GM19351 (cell line): ENCODE measurements around the gene SEMA5B.

Source experiments
- ATAC-seq: cut with Tn5 transposase; IDR thresholded peaks from one replicate; pipeline ENCODE4 v1.9.1; 2021; ENCODE audit warnings: mild to moderate bottlenecking, moderate library complexity; ENCODE audit not compliant: unreplicated experiment

The SEMA5B gene

DNA sequence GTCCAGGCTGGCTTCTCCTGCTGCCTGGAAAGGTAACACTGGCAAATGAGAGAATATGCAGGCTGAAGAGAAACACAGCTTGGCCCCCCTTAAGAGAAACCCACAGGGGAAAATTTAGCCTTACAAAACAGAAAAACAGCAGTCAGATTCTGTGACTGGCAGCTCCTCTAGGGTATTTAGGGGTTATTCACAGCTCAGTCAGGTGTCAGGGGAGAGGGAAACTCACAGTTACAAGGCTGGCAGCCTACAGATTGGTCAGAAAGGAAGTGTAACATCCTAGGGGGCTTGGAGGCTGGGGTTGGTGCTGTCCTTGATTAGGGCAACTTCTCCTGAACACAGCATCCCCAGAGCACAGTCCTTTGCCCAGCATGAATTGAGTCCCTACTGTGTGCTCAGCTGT, 81.4 kb downstream of the SEMA5B start:
- ATAC-seq = no peak

GRCh38 chr3:122945230-122945629, 82.3 kb downstream of the SEMA5B start:
- no peak for ATAC-seq

GRCh38 chr3:122944671-122945161, 82.8 kb downstream of the SEMA5B start:
- no peak for ATAC-seq

DNA sequence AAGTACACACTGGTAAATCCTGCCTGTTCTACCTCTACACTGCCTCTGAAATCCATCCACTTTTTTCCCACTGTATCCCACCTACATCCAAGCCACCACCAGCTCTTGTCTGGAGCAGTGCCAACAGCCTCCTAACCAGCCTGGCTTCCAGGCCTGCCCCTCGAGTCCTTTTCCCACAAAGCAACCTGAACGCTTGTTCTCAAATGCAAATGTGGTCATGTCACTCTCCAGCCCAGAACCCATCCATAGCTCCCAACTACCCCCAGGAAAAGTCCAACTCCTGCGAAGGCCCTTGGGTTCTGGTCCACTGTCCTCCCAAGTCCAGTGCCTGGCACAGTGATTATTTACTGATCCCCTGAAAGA, 83.8 kb downstream of the SEMA5B start:
- no peak for ATAC-seq

GRCh38 chr3:122942937-122943827, 84.4 kb downstream of the SEMA5B start:
- no peak for ATAC-seq

DNA sequence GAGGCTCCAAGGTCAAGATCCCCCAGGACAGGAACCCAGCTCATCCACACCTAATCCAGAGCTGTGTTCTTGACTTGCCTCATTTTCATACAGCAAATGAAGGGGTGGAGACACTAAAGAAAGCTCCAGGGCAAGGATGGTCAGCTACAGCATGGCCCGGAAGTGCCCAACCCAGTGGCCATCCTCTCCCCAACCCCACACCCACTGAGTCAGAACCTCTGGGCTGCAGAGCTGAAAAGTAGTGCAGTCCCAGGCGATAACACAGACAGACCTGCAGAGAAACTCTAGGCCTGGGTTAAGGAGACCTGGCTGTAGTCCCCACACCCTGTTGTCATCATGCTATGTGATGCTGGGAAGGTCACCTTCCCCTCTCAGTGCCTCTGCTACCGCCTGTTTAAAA, 85.3 kb downstream of the SEMA5B start:
- ATAC-seq = no peak

DNA sequence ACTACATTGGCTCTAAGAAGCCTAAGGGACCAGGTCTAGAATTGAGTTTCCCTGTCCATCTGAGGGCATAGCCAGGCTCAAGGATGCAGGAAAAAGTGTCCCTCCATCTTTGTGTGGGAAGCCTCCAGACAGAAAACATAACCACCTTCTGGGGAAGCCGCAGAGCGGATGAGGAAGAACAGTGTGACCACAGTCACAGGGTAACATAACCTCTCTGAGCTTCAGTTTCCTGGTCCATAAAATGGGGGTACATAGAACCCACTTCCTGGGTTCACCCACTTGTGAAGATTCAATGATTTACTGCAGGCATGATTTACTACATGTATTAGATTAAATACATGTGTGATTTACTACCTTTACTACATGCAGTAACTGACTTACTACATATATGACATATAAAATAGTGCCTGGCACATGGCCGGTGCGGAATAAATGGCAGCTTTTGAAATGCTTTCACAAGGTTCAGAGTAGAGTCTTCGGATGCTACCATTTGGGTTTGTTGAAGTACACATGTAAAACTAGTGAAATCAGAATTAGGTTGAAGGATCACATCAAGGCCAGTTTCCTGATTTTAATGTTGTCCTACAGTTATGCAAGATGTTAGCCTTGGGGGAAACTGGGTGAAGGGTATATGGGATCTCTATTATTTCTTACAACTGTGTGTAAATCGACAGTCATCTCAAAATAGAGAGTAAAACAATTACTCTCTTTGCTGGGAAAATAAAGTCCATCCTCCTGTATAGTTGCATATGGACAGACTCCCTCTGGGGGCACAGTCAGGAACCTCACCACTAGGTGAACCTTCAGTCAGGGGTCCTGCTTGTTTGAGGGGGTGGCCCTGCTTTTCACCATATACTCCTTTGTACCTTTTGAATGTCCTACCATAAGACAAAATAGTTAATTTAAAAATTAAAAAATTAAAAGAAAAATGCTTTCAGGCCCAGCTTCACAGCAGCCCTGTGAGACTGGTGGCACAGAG, 86.0 kb downstream of the SEMA5B start:
- ATAC-seq = no peak

DNA sequence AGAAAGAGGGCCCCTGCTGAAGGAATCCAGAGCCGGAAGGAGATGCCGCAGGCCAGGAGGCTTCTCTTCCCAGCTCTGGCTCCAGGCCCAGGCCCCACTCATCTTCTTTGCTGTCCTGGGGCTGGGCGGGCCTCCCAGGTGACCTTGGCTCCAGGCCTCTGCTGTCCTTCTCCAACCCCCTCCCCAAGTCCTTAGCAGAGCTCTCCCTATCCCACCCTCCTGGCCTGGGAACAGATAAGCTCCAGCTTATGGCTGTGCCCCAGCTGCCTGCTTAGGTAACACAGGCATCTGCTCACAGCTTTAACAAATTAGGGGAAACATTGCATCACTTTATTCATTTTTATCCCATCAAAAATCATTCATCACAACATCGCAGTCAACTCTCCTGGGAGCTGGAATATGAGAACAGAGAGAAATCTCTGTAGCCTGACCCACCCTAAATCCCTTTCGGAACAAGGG, 86.9 kb downstream of the SEMA5B start:
- ATAC-seq = no peak

GRCh38 chr3:122938783-122939425, 88.7 kb downstream of the SEMA5B start:
- no peak for ATAC-seq

DNA sequence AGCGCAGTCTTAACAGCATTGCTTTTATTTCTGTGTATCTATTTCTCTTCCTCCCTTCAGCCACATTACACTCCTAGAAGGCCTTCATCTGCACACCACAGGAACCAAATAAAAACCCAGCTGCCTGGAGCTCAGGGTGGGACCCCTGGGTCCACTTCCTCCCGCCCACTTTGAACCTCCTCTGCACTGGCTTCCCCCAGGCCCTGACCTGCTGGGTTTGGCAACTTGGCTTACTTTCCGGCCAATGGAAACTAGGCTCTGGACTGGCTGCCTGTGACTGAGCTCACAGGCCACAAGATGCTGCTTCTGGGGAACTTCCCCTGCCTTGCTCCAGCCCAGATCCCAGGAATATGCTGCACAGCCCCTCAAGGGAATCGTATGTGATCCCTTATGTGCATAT, 89.8 kb downstream of the SEMA5B start:
- ATAC-seq = no peak

DNA sequence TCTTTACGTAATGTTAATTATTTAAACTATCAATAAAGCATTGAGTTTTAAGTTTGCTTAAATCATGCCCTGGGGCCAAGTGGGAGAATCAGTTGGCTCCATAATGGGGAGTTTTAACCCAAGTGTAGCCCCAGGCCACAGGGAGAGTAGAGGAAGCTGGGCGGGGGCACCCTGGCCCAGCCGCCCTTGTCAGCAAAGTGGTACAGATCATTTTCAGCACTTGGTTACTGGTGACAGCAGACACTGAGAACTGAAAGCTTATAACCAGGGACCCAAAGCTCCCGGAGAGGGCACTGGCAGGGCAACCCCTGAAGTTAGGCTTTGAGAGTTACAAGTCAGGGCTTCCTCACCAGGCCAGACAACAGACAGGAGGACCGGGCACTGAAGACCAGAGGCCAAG, 90.6 kb downstream of the SEMA5B start:
- ATAC-seq = no peak

DNA sequence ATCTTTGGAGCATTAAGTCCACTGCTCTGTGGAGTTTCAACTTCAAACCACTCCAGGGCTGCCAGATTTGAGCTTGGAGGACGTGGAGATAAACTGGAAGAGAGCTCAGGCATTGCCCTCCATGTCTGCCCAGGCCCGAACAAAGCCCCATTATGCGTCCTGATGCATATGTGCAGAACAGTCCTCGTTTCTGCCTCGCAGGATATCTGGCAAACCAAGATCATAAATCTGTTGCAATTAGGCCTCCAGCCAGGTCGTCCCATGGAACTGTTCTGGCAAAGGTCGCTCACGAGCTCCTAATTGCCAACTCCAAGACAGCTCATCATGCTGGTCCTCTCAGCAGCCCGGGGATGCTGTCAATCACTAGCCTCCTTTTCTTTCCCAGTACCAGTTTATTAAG, 91.2 kb downstream of the SEMA5B start:
- ATAC-seq = no peak

DNA sequence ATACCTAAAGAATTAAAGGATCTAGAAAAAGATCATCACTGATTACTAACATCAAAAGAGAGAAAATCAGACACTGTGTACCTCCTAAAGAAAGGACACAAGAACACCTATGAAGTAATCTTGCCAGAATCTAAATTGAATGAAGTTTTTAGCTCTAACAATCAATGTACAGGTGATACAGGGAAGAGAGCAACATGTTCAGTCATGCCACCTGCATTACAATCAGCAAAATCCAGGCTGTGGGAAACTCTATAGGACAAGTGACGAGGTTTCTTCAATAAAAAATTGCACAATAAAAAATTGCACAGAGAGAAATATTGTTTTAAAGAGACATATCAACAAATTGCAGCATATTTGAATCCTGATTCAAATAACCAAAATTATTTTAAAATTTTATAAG, 93.3 kb downstream of the SEMA5B start:
- no peak for ATAC-seq

DNA sequence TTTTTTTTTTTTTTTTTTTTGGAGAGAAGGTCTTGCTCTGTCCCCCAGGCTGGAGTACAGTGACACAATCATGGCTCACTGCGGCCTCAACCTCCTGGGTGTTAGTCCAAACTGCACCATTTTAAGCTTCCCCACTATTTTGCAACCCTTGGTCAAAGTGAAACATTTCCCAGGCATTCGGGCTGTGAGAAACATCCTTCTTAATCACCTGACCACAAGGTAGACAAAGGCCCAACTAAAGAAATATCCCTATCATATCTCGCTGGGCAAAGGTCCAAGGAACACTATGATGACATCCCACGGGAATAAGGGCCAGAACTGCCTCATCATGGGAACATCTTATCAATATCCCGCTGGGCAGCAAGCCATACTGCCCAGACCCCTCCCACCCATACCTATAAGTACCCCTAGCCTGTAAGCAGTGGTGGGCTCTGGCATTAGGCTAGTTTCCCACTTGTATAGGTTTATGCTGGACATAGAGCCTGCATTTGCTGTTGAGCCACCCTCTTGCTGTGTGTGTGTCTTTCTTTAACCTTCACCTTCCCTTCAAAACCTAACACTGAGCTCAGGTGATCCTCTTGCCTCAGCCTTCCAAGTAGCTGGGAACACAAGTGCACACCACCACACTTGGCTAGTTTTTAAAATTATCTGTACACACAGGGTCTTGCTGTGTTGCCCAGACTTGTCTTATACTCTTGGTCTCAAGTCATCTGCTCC, 95.2 kb downstream of the SEMA5B start:
- no peak for ATAC-seq

GRCh38 chr3:122931636-122932035, 95.9 kb downstream of the SEMA5B start:
- no peak for ATAC-seq

DNA sequence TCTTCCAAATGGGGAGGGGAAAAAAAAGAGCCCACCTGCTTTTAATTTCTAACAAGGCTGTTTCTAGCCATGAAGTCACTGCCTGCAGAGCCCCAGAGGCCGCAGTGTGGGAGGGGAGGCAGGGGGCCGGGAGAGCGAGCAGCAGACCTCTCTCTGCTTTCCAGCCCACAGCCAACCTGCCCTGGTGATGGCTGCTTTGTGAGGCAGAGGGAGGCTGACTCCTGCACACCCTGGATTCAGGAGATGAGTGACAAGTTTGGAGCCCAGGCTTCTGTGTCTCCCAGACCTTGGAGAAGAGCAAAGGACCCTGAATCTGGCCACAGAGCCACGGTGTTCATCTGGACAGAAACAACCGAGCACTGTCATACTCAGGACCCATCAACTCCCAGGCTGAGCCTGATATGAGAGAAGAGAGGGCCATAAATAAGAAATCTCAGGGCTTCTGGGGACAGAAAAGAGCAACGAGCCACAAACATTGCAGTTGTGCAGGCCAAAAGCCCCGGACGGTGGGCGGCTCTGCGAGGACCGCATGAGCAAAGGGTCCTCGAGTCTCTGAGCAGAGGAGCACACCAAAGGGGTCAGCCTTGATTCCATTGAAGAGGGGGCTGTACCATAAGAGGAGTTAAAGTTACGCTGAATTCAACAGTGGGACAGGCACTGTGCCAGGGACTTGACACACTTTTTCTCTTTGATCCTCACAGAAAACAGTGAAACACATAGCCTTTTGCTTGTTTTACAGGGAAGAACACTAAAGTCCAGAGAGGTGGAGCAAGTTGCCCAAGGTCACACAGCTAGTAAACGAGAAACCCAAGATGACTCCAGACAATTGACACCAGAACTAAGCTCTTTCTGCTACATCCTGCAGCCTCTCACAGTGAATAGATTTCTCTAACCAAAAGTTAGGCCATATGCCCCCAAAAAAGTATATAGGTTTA, 97.2 kb downstream of the SEMA5B start:
- ATAC-seq = no peak

DNA sequence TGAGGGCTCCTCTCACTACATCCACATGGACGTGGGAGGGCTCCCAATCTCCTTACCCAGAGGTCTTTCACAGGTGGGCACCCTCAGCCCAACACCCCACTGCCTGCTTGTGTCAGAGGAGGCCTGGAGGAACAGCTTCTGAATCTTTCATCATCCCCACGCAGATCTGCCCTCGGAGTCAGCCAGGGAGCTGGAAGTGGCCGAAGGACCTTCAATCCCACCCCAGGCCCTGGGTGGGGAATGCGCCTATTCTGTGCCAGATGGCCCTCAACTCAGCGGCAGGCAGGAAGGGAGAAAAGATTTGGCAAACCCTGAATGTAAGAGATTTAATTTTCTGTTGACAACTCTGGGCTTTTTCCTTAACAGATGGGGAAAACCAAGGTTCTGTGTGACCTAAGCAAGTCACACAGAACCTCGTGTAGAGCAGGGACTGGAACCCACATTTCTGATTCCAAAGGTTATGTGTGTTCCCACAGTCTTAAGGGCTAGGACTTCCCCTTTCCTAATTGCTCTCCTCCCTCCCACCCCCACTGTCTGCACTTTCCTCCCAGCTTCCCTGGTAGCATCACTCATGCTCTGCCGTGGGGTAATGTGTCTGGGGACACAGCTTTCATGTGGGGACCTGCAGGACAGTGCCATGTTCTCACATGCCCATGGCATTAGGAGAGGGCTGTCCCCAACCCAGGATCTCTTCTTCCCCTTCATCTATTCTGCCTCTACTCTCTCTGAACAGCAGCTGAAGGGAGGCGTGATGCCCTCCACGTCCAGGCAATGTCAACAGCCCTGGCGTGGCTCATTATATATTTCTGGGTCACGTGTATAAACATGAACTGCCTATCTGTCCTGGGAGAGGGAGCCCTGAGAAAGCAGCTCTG, 98.1 kb downstream of the SEMA5B start:
- no peak for ATAC-seq

- no peak for ATAC-seq
Observed at GRCh38 chr3:122928396-122929187, 99.0 kb downstream of the SEMA5B start.
